Panc1 (cell line): ENCODE data around the gene IFNG. TPM values are rescaled to one million over a fixed set of nuclear protein-coding genes. Genes with fewer than 3 reads are reported as not detected.

Experiments used
- ATAC-seq: fragments of 200-7000 bp; cut with Tn5 transposase; 2 replicates; pipeline ENCODE4 v1.9.1; 2020; ENCODE audit warnings: mild to moderate bottlenecking, moderate library complexity
- BruUV-seq: library from RNA; stranded (reverse); fragments of 400-500 nt; replicated peaks from 2 replicates; lab custom pipeline; 2021; lab: Mats Ljungman, UMichigan
- CTCF ChIA-PET: fragments of 300-600 bp; sonication (Branson Sonifier 250); formaldehyde crosslinking; loops from one replicate; lab custom pipeline; 2022; ENCODE audit warnings: antibody characterized with exemption; lab: Charles Lee
- POLR2A ChIA-PET: fragments of 300-600 bp; sonication (Branson Sonifier 250); formaldehyde crosslinking; loops from one replicate; lab custom pipeline; 2022; ENCODE audit warnings: antibody characterized with exemption; lab: Charles Lee
- DNase-seq: peaks from one replicate; pipeline ENCODE4 v3.0.0-alpha.2; 2010; ENCODE audit warnings: low read depth, low spot score
- H3K27ac ChIP-seq: 2 replicates; pipeline ENCODE4 v1.5.1; 2011; ENCODE audit warnings: mild to moderate bottlenecking, low read length, inconsistent platforms
- H3K27me3 ChIP-seq: fragments of 200-500 bp; sonication (Bioruptor generic); 2 replicates; pipeline ENCODE4 v1.6.0; 2014; ENCODE audit warnings: low read length, inconsistent platforms; ENCODE audit not compliant: control insufficient read depth, insufficient read depth
- H3K36me3 ChIP-seq: fragments of 200-500 bp; sonication (Bioruptor generic); 2 replicates; pipeline ENCODE4 v1.5.1; 2014; ENCODE audit warnings: inconsistent platforms, mild to moderate bottlenecking, low read length, moderate library complexity; ENCODE audit not compliant: control insufficient read depth, insufficient read depth
- H3K4me1 ChIP-seq: 2 replicates; pipeline ENCODE4 v1.5.1; 2011; ENCODE audit warnings: inconsistent platforms, mild to moderate bottlenecking, low read length, moderate library complexity; ENCODE audit not compliant: control insufficient read depth, insufficient read depth
- H3K4me3 ChIP-seq, 2 experiments: 2 replicates each; pipeline ENCODE4 v1.5.1; 2011 to 2012; ENCODE audit warnings: low read depth in 2 of 2, low read length in 2 of 2, mild to moderate bottlenecking in 2 of 2, inconsistent platforms in 1 of 2, moderate library complexity in 1 of 2
- H3K9me3 ChIP-seq: fragments of 200-500 bp; sonication (Bioruptor generic); 2 replicates; pipeline ENCODE4 v1.5.1; 2014; ENCODE audit warnings: low read depth, mild to moderate bottlenecking, inconsistent platforms, low read length, moderate library complexity; ENCODE audit not compliant: control insufficient read depth, insufficient read depth
- POLR2AphosphoS5 ChIP-seq: IDR thresholded peaks from 2 replicates; pipeline ENCODE4 v1.6.1; 2012; ENCODE audit warnings: mild to moderate bottlenecking, low read depth, low read length, moderate library complexity
- SIN3A ChIP-seq: IDR thresholded peaks from 2 replicates; pipeline ENCODE4 v1.6.1; 2012; ENCODE audit warnings: low read depth, mild to moderate bottlenecking, low read length, moderate library complexity, borderline replicate concordance; ENCODE audit not compliant: insufficient read depth
- TCF7L2 ChIP-seq: IDR thresholded peaks from 2 replicates; pipeline ENCODE4 v1.6.1; 2011; ENCODE audit warnings: mild to moderate bottlenecking, low read depth, low read length, inconsistent platforms
- in situ Hi-C: cut with HindIII; loops from 2 replicates; pipeline ENCODE4 v1.10.0; 2016; ENCODE audit warnings: low sequenced_read_pairs, low pct_unique_long_range_greater_than_20kb
- intact Hi-C: fragments of 100-400 bp; cut with micrococcal nuclease; formaldehyde crosslinking; loops from one replicate; pipeline ENCODE4 v1.10.0; 2022; ENCODE audit not compliant: unreplicated experiment
- total RNA-seq: library from RNA; stranded (reverse); gene quantifications from one replicate; pipeline ENCODE4 v1.2.1, GENCODE V29; 2021; ENCODE audit not compliant: unreplicated experiment
- TF ChIP-seq, protein P1 (sequence below): fragments of 450-650 bp; IDR thresholded peaks from 2 replicates; pipeline ENCODE4 v1.5.1; 2017; ENCODE audit warnings: mild to moderate bottlenecking
- TF ChIP-seq, protein P2 (sequence below), 2 experiments: IDR thresholded peaks; 2 replicates each; pipeline ENCODE4 v1.6.1; 2011 to 2012; ENCODE audit warnings: low read depth in 2 of 2, control low read depth in 1 of 2, low read length in 1 of 2, mild to moderate bottlenecking in 1 of 2, moderate library complexity in 1 of 2; ENCODE audit not compliant: insufficient read depth in 1 of 2

The IFNG gene
- total RNA-seq, 1 experiment from 2014 or later, result 0.33 TPM

DNA sequence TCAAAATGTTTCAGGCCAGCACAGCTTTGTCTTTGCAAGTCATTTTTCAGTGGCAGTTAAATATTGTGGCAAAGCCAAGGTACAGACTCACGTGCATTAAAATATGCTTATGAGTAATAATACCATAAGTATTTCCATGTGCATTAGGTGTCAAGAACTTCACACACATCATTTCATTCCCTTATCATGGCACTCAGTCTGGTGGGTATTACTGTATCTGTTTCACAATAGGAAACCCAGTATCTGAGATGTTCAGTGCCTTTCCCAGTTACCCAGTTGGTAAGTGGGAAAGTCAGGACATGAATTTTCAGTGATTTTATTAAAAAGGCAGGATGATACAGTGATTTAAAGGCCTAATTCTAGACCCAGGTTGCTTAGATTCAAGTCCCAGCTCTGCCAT lies 52.9 kb downstream of the IFNG start:
- TF ChIP-seq SIN3A (no peak), POLR2AphosphoS5 (no peak), TCF7L2 (no peak)
- TF ChIP-seq, protein P1, sequence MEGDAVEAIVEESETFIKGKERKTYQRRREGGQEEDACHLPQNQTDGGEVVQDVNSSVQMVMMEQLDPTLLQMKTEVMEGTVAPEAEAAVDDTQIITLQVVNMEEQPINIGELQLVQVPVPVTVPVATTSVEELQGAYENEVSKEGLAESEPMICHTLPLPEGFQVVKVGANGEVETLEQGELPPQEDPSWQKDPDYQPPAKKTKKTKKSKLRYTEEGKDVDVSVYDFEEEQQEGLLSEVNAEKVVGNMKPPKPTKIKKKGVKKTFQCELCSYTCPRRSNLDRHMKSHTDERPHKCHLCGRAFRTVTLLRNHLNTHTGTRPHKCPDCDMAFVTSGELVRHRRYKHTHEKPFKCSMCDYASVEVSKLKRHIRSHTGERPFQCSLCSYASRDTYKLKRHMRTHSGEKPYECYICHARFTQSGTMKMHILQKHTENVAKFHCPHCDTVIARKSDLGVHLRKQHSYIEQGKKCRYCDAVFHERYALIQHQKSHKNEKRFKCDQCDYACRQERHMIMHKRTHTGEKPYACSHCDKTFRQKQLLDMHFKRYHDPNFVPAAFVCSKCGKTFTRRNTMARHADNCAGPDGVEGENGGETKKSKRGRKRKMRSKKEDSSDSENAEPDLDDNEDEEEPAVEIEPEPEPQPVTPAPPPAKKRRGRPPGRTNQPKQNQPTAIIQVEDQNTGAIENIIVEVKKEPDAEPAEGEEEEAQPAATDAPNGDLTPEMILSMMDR, result no peak
- intact Hi-C loops, result no loop called here
- CTCF ChIA-PET, result no interaction called here
- ATAC-seq, result no peak
- Histone ChIP-seq H3K4me3 (no peak overlapping the region), H3K36me3 (no peaks in the 10 kb centered on the region), H3K9me3 (no peaks in the 10 kb centered on the region), H3K27me3 (0 out of 2 replicates have a peak, but pooled peaks cover 5% of the 10 kb centered on the region), H3K4me1 (no peaks in the 10 kb centered on the region), H3K27ac (no peak overlapping the region)
- in situ Hi-C loops, result no loop called here
- DNase-seq, result no peak
- POLR2A ChIA-PET, result no interaction called here
- no TSS peak for BruUV-seq

DNA sequence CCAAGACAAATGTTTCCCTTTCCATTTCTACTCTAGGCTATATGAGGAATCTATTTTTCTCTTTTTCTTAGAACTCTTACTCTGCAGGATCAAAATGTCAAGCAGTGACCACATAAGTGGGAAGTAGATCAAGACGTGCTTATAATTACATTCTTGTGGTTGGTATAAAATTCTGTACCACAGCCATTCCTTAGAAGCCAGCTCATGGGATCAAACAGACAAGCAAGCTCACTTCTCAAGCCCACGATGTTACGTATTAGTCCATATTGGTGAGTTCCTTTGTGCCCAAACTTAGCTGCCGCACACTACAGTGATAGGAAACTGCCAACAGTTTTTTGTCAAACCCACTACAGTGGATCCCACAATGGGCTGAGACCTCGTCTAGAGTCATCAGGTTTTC lies 53.4 kb downstream of the IFNG start:
- ChIA-PET POLR2A (no interaction called here), CTCF (no interaction called here)
- no peak for DNase-seq
- no peak overlapping the region for H3K4me3 ChIP-seq
- 0 out of 2 replicates have a peak, but pooled peaks cover 5% of the 10 kb centered on the region for H3K27me3 ChIP-seq
- no peaks in the 10 kb centered on the region for H3K4me1 ChIP-seq
- TF ChIP-seq POLR2AphosphoS5, result no peak
- TF ChIP-seq, protein P2, sequence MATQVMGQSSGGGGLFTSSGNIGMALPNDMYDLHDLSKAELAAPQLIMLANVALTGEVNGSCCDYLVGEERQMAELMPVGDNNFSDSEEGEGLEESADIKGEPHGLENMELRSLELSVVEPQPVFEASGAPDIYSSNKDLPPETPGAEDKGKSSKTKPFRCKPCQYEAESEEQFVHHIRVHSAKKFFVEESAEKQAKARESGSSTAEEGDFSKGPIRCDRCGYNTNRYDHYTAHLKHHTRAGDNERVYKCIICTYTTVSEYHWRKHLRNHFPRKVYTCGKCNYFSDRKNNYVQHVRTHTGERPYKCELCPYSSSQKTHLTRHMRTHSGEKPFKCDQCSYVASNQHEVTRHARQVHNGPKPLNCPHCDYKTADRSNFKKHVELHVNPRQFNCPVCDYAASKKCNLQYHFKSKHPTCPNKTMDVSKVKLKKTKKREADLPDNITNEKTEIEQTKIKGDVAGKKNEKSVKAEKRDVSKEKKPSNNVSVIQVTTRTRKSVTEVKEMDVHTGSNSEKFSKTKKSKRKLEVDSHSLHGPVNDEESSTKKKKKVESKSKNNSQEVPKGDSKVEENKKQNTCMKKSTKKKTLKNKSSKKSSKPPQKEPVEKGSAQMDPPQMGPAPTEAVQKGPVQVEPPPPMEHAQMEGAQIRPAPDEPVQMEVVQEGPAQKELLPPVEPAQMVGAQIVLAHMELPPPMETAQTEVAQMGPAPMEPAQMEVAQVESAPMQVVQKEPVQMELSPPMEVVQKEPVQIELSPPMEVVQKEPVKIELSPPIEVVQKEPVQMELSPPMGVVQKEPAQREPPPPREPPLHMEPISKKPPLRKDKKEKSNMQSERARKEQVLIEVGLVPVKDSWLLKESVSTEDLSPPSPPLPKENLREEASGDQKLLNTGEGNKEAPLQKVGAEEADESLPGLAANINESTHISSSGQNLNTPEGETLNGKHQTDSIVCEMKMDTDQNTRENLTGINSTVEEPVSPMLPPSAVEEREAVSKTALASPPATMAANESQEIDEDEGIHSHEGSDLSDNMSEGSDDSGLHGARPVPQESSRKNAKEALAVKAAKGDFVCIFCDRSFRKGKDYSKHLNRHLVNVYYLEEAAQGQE (IDR thresholded peaks at IDR 0.05; ENCODE audit: insufficient read depth in 1 of 2, low read depth in 2 of 2, low read length in 1 of 2), result no peak
- TF ChIP-seq, protein P1, result no peak
- TF ChIP-seq TCF7L2, result no peak
- TF ChIP-seq SIN3A, result no peak
- intact Hi-C loops (no loop called here), in situ Hi-C loops (no loop called here)
- no peak overlapping the region for H3K27ac ChIP-seq
- H3K36me3 ChIP-seq, result no peaks in the 10 kb centered on the region
- ATAC-seq, result no peak
- no peaks in the 10 kb centered on the region for H3K9me3 ChIP-seq
- no TSS peak for BruUV-seq

Other genes with a start within 250 kb of the IFNG start
- gene IFNG-AS1, start 170.3 kb downstream of the IFNG start, total RNA-seq, result not detected
- not detected for gene IL26, start 66.1 kb upstream of the IFNG start, total RNA-seq
- gene IL22, start 93.9 kb upstream of the IFNG start, total RNA-seq, result not detected
- gene MDM1, start 172.6 kb upstream of the IFNG start, total RNA-seq, result 17.8 TPM